ENCODE data around the gene MBNL3. TPM values are rescaled to one million over a fixed set of nuclear protein-coding genes. Genes with fewer than 3 reads are reported as not detected.

MBNL3 gene
- total RNA-seq, 4 donors from 2014 or later = 4.6 to 40.8 (median 34.3) TPM

- in situ Hi-C loops (cut with MboI; ENCODE audit: low pct_ligation_motif_present in 1 of 4, low pct_unique_long_range_greater_than_20kb in 1 of 4, low sequenced_read_pairs in 3 of 4) = no loop called here
- Histone ChIP-seq H3K27ac (no peak overlapping the region), H3K36me3 (no peaks in the 10 kb centered on the region), H3K4me3 (no peak overlapping the region), H3K4me1 (no peaks in the 10 kb centered on the region), H3K27me3 (no peaks in the 10 kb centered on the region), H3K9me3 (no peaks in the 10 kb centered on the region)
- TF ChIP-seq POLR2A (IDR thresholded peaks at IDR 0.05) = no peak
- no peak for DNase-seq
- 79 to 100% methylated on average over 1 to 2 of the region's 2 CpGs for WGBS, 2 donors (ENCODE audit: low coverage in 1 of 2)
- intact Hi-C loops (cut with DNase I; ENCODE audit: low total_unique reads) = no loop called here
Measured at GRCh38 chrX:132395645-132396044, 93.2 kb downstream of the MBNL3 start.

DNA sequence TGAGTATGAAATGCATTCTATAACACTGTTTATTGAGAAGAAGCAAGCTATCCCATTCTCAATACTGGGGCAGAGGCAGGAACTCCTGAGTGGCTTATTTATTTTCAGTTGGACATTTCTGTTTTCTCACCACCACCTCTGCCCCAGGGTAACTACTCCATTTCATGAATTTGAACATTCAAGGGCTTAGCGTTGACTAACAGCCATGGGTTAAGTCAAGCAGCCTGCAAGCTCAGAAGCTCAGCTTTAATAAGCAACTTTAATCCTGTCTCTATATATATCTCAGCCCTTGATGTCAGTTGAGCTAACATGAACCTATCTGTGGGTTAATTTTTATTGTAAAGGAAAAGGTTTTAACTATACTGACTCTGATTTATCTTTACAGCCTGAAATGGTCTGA, 93.8 kb downstream of the MBNL3 start:
- Histone ChIP-seq H3K9me3 (no peaks in the 10 kb centered on the region), H3K4me1 (no peaks in the 10 kb centered on the region), H3K36me3 (no peaks in the 10 kb centered on the region), H3K4me3 (no peak overlapping the region), H3K27me3 (no peaks in the 10 kb centered on the region), H3K27ac (no peak overlapping the region)
- intact Hi-C loops (cut with DNase I; ENCODE audit: low total_unique reads) (no loop called here), in situ Hi-C loops (cut with MboI; ENCODE audit: low pct_ligation_motif_present in 1 of 4, low pct_unique_long_range_greater_than_20kb in 1 of 4, low sequenced_read_pairs in 3 of 4) (no loop called here)
- TF ChIP-seq POLR2A (IDR thresholded peaks at IDR 0.05) (no peak), POLR2AphosphoS5 (IDR thresholded peaks at IDR 0.05) (no peak)
- WGBS, 2 donors (ENCODE audit: low coverage in 1 of 2) = 68 to 100% methylated on average over 1 of the region's 1 CpG
- DNase-seq = no peak

DNA sequence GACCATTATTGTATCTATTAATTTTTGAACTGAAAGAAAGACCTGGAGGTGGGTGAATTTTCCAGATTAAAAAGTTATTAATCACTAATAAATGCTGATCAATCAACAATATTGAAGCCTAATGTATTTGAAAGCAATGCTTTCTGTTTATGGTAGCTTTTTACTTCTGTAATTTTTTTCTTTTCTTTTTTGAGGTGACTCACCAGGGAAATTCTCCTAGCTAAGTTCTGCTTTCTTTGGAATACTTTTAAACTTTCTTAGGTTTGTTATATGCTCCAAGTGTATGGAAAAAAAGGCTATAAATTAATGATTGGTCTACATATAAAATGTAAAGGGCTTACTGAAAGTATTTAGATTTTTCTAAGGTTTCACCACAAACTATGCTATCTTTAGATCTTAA, 94.2 kb downstream of the MBNL3 start:
- intact Hi-C loops (cut with DNase I; ENCODE audit: low total_unique reads) (no loop called here), in situ Hi-C loops (cut with MboI; ENCODE audit: low pct_ligation_motif_present in 1 of 4, low pct_unique_long_range_greater_than_20kb in 1 of 4, low sequenced_read_pairs in 3 of 4) (no loop called here)
- no peak overlapping the region for H3K27ac ChIP-seq
- H3K27me3 ChIP-seq = no peaks in the 10 kb centered on the region
- H3K36me3 ChIP-seq = no peaks in the 10 kb centered on the region
- TF ChIP-seq CTCF (IDR thresholded peaks at IDR 0.05) = no peak
- no peak for TF ChIP-seq POLR2AphosphoS5 (IDR thresholded peaks at IDR 0.05)
- no peak for TF ChIP-seq POLR2A (IDR thresholded peaks at IDR 0.05)
- TF ChIP-seq EP300 (IDR thresholded peaks at IDR 0.05; ENCODE audit: low read depth) = no peak
- H3K4me1 ChIP-seq = no peaks in the 10 kb centered on the region
- H3K9me3 ChIP-seq = no peaks in the 10 kb centered on the region
- no peak for DNase-seq
- no peak overlapping the region for H3K4me3 ChIP-seq

GRCh38 chrX:132393992-132394391, 94.8 kb downstream of the MBNL3 start:
- intact Hi-C loops (cut with DNase I; ENCODE audit: low total_unique reads) = no loop called here
- no peak for DNase-seq
- in situ Hi-C loops (cut with MboI; ENCODE audit: low pct_ligation_motif_present in 1 of 4, low pct_unique_long_range_greater_than_20kb in 1 of 4, low sequenced_read_pairs in 3 of 4) = no loop called here
- no peak for TF ChIP-seq EP300 (IDR thresholded peaks at IDR 0.05; ENCODE audit: low read depth)
- no peak for TF ChIP-seq POLR2AphosphoS5 (IDR thresholded peaks at IDR 0.05)
- TF ChIP-seq POLR2A (IDR thresholded peaks at IDR 0.05) = no peak
- TF ChIP-seq CTCF (IDR thresholded peaks at IDR 0.05) = no peak
- Histone ChIP-seq H3K9me3 (no peaks in the 10 kb centered on the region), H3K4me1 (no peaks in the 10 kb centered on the region), H3K27ac (no peak overlapping the region), H3K4me3 (no peak overlapping the region), H3K27me3 (no peaks in the 10 kb centered on the region), H3K36me3 (no peaks in the 10 kb centered on the region)
- WGBS, 2 donors (ENCODE audit: low coverage in 1 of 2) = 78 to 85% methylated on average over 2 to 4 of the region's 4 CpGs

GRCh38 chrX:132393485-132393884, 95.4 kb downstream of the MBNL3 start:
- Histone ChIP-seq H3K4me1 (no peaks in the 10 kb centered on the region), H3K4me3 (no peak overlapping the region), H3K27me3 (no peaks in the 10 kb centered on the region), H3K36me3 (no peaks in the 10 kb centered on the region), H3K27ac (no peak overlapping the region), H3K9me3 (no peaks in the 10 kb centered on the region)
- no peak for DNase-seq
- TF ChIP-seq EP300 (IDR thresholded peaks at IDR 0.05; ENCODE audit: low read depth) (no peak), POLR2AphosphoS5 (IDR thresholded peaks at IDR 0.05) (no peak), CTCF (IDR thresholded peaks at IDR 0.05) (no peak), POLR2A (IDR thresholded peaks at IDR 0.05) (no peak)
- in situ Hi-C loops (cut with MboI; ENCODE audit: low pct_ligation_motif_present in 1 of 4, low pct_unique_long_range_greater_than_20kb in 1 of 4, low sequenced_read_pairs in 3 of 4) (no loop called here), intact Hi-C loops (cut with DNase I; ENCODE audit: low total_unique reads) (no loop called here)
- 59 to 100% methylated on average over 1 of the region's 1 CpG for WGBS, 2 donors (ENCODE audit: low coverage in 1 of 2)
